Vagina (tissue), 2 donors: Measurements from ENCODE around the gene CACNA1D.

ENCODE experiments used
- CTCF ChIP-seq, 3 experiments: fragments of 450-650 bp in 2 of 3; fragments of 200-600 bp in 1 of 3; sonication (generic) in 1 of 3; IDR thresholded peaks; one replicate each; pipeline ENCODE4 v1.5.1; 2017 to 2019; ENCODE audit warnings: antibody characterized with exemption in 3 of 3, mild to moderate bottlenecking in 2 of 3, moderate library complexity in 2 of 3
- POLR2A ChIP-seq, 2 donors: fragments of 450-650 bp; IDR thresholded peaks; one replicate each; pipeline ENCODE4 v1.6.1; 2017; ENCODE audit warnings: antibody characterized with exemption in 2 of 2, mild to moderate bottlenecking in 2 of 2, moderate library complexity in 2 of 2

DNA sequence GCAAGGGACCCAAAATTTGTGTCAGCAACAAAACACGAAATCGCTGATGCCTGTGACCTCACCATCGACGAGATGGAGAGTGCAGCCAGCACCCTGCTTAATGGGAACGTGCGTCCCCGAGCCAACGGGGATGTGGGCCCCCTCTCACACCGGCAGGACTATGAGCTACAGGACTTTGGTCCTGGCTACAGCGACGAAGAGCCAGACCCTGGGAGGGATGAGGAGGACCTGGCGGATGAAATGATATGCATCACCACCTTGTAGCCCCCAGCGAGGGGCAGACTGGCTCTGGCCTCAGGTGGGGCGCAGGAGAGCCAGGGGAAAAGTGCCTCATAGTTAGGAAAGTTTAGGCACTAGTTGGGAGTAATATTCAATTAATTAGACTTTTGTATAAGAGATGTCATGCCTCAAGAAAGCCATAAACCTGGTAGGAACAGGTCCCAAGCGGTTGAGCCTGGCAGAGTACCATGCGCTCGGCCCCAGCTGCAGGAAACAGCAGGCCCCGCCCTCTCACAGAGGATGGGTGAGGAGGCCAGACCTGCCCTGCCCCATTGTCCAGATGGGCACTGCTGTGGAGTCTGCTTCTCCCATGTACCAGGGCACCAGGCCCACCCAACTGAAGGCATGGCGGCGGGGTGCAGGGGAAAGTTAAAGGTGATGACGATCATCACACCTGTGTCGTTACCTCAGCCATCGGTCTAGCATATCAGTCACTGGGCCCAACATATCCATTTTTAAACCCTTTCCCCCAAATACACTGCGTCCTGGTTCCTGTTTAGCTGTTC is 316.9 kb downstream of the CACNA1D start:
- no peak for TF ChIP-seq CTCF (IDR thresholded peaks at IDR 0.05)
- no peak for TF ChIP-seq POLR2A (IDR thresholded peaks at IDR 0.05)
